Central memory CD4-positive, alpha-beta T cell (primary cell): Measurements from ENCODE around the gene SLC17A9.

ENCODE experiments used
- DNase-seq: peaks from one replicate; pipeline ENCODE4 v3.0.0; 2022
- total RNA-seq, 3 experiments: gene quantifications; one replicate each; lab custom pipeline; 2026; lab: John Stamatoyannopoulos, UW

The SLC17A9 gene, protein sequence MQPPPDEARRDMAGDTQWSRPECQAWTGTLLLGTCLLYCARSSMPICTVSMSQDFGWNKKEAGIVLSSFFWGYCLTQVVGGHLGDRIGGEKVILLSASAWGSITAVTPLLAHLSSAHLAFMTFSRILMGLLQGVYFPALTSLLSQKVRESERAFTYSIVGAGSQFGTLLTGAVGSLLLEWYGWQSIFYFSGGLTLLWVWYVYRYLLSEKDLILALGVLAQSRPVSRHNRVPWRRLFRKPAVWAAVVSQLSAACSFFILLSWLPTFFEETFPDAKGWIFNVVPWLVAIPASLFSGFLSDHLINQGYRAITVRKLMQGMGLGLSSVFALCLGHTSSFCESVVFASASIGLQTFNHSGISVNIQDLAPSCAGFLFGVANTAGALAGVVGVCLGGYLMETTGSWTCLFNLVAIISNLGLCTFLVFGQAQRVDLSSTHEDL
- total RNA-seq: 1.3 to 3.9 (median 1.5) reads per million in 3 experiments

- peak; percentile 17 for DNase-seq
Measured at GRCh38 chr20:62952373-62952967, at the start of gene SLC17A9. SLC17A9 (plus strand) TSS chr20:62952709; CDS start chr20:62952831, 122 bp downstream.

DNA sequence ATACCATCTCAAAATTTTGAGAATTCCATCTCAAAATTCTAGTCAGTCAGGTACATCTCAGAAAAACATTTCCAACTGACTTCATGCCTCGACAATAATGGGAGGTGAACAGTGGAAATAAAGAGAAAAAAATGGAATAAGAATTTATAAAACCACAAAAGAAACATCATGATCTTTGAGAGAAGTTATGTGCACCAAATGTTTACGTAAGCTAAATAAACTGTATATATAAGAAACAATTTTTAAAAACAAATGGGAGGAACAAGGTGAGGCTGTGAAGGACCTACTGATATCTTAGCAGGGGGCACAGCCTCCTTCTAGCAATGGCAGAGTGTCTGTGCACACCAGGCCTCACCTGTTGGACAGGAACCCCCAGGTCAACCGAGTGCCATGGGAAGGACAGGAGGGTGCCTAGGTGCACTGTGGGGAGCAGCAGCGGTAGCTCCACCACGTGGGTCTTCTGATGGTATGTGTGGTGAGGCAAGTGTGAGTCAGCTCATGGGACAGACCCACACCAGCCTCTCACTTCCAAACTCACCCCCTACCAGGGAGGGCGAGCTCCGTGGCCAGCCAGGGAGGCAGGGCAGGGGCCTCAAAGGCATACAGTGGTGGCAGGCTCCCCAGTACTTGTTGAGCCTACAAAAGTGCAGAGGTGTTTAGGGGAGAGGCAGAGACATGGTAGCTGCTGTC lies 49.4 kb upstream of the SLC17A9 start:
- no peak for DNase-seq

DNA sequence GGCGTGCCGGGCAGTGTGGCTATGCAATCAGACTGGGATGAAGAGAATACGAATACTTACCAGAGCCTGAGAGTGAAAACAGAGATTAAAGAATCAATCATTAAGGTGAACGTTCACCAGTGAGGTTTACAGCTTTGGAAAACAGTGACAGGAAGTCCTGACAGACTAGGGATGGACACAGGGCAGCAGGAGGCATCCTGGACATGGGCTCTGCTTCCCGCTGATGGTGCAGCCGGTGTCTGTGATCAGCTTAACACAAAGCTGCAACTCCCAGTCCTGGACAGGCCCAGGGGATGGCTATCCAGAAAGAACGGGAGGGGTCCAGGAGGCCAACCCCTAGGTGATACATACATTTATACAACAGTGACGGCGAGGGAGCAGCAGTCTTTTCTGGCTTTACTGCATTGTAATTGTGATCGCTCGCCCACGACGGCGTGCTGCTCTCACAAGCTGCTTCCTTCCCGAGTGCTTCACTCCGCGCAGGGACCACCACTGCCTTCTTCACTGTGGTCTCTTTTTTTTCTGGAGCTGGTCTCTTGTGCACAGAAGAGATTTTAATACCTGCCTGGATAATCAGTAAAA lies 46.9 kb upstream of the SLC17A9 start:
- no peak for DNase-seq

- DNase-seq: no peak
Measured at GRCh38 chr20:62906209-62906608, 46.3 kb upstream of the SLC17A9 start.

DNA sequence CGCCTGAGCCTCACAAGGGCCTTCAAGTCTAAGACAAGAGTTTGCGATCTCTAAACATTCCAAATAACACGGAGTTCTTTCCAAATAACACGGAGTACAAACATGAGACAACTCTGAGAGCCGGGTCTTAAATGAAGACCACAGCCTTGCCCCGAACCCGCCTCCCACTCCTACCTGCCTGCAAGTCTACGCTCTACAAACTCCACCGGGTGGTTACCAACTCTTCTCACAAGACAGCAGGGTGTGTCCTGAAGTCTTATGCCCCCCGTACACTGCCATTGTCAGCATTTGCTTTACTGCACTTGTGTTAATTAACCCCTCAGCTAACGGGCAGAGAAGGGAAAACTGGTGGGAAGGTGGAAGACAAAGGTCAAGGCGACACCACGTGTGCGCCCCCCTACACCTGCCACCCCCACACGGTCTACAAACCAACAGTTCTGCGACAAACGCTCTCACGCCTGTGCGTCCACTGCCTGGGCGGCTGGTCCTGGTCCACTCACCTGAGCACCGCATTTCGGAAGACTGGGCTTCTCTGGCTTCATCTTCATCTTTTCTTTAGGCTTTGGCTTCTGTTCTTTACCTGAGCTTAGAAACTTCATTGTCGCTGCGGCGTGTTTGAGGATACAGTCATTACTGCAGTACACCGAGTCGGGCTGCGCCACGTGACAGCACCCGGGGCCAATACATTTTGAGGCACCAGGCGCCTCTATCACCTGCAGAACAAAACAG lies 45.7 kb upstream of the SLC17A9 start:
- DNase-seq: no peak

- no peak for DNase-seq
Measured at GRCh38 chr20:62907384-62908317, 44.9 kb upstream of the SLC17A9 start.

- DNase-seq: no peak
Measured at GRCh38 chr20:62908971-62909791, 43.3 kb upstream of the SLC17A9 start.

DNA sequence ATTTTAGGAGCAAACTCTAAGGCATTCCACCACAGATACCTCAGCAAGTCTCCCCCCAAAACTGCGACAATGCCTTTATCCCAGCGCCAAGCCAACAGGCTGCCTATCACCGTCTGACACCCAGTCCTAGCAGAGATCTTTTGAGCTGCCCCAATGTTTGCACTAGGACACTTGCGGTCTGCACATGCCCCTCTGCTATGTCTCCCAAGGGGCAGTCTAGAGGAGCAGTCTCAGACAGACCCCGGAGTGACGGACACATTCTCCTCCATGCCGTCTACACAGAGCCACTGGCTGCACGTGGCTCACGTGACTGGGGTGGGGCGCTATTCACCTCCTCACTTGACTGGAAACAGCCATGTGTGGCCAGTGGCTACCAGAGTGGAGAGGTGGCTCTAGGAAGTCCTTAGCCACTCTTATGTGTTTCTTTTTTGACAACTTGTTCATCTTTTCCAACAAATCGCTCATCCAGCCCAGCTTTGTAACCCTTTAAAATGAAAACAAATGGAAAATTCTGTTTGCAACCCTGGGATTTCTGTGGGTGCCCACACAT lies 42.2 kb upstream of the SLC17A9 start:
- no peak for DNase-seq

DNA sequence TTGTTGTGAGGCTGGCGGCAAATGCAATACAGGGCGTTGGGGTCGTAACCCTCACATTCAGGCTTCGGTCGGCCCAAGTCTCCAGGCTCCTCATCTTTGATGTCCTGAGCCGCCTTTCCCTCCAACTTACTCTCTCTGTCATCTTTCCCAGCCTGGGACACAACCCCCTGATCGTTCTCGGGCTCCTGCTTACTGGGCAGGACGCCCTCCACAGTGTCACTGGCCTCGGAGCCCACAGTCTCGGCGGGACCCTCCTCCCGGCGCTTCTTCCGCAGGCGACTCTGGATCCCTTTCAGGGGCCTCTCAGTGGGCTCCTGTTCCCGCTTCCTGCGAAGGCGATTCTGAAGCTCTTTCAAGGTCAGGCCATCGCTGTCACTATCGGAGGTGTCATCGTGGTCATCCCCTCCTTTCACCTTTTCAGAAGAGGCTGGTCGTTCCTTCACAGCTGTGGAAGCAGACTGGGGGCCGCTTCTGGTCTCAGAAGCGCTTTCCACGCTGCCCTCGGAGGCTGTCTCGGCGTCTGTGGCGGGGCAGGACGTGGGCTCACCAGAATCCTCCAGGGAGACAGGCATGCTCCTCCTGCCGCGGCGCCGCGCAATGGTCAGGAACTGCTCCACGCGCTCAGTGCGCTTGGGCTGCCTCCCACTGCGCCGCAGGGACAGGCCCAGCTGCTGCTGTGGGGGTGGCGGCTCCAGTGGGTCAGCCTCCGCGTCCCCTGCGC lies 41.6 kb upstream of the SLC17A9 start:
- DNase-seq: no peak

DNA sequence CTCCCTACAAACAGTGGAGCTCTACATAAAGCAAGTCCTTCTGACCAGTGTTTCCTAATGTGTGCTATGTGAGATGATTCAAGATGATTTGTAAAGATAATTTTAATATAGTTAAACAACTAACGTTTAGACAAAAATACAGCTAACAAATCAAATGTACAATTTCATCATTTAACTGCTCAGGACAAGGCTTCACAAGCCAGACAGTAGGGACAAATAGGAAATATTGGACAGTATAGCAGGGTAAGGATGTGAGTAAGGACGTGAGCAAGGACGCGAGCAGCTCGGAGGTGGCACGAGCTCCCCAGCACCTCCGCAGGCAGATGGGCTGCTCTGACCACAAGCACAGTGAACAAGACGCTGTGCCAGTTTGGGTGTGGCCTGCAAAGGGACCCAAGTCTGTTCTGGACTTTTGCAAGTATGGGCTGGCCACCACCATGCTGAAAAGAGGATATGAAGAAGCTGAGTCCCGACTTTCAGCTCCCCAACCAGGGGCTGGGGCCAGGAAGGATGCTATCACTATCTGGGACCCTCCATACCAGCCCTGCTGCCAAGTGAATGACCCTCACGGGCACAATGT lies 40.7 kb upstream of the SLC17A9 start:
- DNase-seq: no peak

- no peak for DNase-seq
Measured at GRCh38 chr20:62913043-62913630, 39.4 kb upstream of the SLC17A9 start.

- DNase-seq: no peak
Measured at GRCh38 chr20:62914436-62914835, 38.1 kb upstream of the SLC17A9 start.

DNA sequence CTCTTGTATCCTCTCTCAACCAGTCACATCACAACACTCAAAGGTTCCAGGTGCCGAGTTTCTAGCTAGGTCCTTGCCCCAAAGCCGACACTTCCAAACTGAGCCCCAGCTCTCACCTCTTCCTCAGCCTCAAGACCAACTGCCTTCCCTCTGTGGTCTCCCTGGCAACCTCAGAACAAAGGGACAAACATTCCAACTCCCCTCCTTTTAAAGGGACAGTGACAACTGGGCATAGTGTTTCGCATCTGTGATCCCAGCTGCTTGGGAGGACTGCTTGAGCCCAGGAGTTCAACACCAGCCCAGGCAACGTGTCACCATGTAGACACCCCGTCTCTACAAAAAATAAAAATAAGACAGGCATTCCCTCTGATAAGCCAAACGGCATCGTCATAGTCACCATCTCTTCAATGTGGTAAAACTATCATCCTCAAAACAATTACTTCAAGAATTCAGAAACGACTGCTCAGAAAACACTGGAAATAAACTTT lies 37.5 kb upstream of the SLC17A9 start:
- DNase-seq: no peak

- DNase-seq: no peak
Measured at GRCh38 chr20:62916703-62917476, 35.6 kb upstream of the SLC17A9 start.

DNA sequence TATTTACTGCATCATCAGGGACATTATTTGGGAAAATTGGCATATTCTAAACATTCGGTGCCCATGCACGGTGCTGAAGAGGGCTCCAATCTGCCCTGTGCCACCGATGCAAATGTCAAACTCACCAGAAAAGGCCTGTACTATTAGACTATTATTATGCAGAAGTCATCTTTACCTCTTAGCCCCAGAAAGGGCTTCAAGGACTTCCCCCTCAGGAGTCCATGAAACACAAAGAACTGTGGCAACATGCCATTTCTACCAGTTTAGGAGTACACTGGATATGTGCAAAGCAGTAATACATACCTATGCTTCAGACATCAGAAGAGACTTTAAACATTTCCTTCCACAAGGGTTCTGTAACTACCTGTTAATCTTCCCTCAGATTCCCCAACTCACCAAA lies 34.8 kb upstream of the SLC17A9 start:
- no peak for DNase-seq

- DNase-seq: no peak
Measured at GRCh38 chr20:62918147-62918546, 34.4 kb upstream of the SLC17A9 start.

- peak; percentile 65 for DNase-seq
Measured at GRCh38 chr20:62918831-62919230, 33.7 kb upstream of the SLC17A9 start.
